Right lung (tissue), 10 donors: ENCODE data around the gene SPATA24. TPM values are rescaled to one million over a fixed set of nuclear protein-coding genes. Genes with fewer than 3 reads are reported as not detected.
"Not testable (repeated sequence)": the region's sequence is repeated elsewhere in the genome, so short reads cannot be mapped to it uniquely, and the experiment has no call there.

ENCODE experiments used
- DNase-seq, 2 donors: peaks; one replicate each; pipeline ENCODE4 v3.0.0-alpha.2; 2013
- long read RNA-seq, 8 donors: transcript quantifications; one replicate each; lab custom pipeline, GENCODE V29; 2026
- polyA plus RNA-seq, 5 donors: library from polyadenylated mRNA; unstranded; fragments of 120-200 nt; gene quantifications; one replicate each; pipeline versions ENCODE4 v1.2.1 to v1.2.3, GENCODE V29; 2013; ENCODE audit warnings: inconsistent platforms in 1 of 5, low replicate concordance in 1 of 5; ENCODE audit not compliant: insufficient read length in 5 of 5, insufficient read depth in 1 of 5

The SPATA24 gene
- 10 to 100 TPM in 2 of 5 donors, 1 to 10 TPM in 3; 8.5 to 11.9 (median 9.4) TPM for polyA plus RNA-seq
- long read RNA-seq, donor 1, transcript SPATA24-203 (4 exons, 646 nt): major isoform, 7 of 8 reads
- long read RNA-seq, donor 1, partial matches to known transcripts: 0 of 8 reads
- long read RNA-seq, donor 1, other reads (novel, unspliced or antisense): 0 of 8 reads
- long read RNA-seq, donor 2: 0 reads
- long read RNA-seq, donor 3, partial matches to known transcripts: 0 of 3 reads
- long read RNA-seq, donor 3, other reads (novel, unspliced or antisense): 0 of 3 reads
- long read RNA-seq, donor 4: 0 reads
- long read RNA-seq, donor 5, partial matches to known transcripts: 5 of 10 reads
- long read RNA-seq, donor 5, other reads (novel, unspliced or antisense): 0 of 10 reads
- long read RNA-seq, donor 6, partial matches to known transcripts: 9 of 12 reads
- long read RNA-seq, donor 6, other reads (novel, unspliced or antisense): 0 of 12 reads
- long read RNA-seq, donor 7, partial matches to known transcripts: 0 of 4 reads
- long read RNA-seq, donor 7, other reads (novel, unspliced or antisense): 0 of 4 reads
- long read RNA-seq, donor 8: 0 reads

GRCh38 chr5:139403787-139404483, at the start of gene SPATA24:
Gene SPATA24 (minus strand): TSS chr5:139404089. CDS start chr5:139404060, 29 bp downstream.
- DNase-seq: peak; percentile 98

DNA sequence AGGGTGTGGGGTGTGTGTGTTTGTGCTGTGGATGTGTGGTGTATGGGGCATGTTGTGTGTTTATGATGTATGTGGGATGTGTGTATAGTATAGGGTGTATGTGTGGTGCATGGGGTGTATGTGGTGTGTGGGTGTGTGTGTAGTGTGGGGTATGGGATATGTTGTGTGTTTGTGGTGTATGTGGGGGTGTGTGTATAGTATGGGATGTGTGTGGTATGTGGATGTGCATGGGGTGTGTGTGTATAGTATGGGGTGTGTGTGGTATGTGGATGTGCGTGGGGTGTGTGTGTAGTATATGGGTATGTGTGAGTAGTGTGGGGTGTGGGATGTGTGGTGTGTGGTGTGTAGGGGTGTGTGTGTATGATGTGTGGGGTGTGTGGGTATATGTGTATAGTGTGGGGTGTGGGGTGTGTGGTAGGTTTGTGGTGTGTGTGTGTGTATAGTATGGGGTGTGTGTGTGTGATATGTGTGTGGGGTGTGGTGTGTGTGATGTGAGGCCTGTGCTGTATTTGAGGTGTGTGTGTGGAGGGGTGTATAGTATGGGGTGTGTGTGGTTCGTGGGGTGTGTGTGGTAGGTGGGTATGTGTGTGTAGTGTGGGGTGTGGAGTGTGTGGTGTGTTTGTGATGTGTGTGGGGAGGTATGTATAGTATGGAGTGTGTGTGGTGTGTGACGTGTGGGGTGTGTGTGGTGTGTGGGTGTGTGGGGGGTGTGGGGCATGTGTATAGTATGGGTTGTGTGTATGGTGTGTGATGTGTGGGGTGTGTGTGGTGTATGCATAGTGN, 48.2 kb upstream of the SPATA24 start:
- no peak for DNase-seq

DNA sequence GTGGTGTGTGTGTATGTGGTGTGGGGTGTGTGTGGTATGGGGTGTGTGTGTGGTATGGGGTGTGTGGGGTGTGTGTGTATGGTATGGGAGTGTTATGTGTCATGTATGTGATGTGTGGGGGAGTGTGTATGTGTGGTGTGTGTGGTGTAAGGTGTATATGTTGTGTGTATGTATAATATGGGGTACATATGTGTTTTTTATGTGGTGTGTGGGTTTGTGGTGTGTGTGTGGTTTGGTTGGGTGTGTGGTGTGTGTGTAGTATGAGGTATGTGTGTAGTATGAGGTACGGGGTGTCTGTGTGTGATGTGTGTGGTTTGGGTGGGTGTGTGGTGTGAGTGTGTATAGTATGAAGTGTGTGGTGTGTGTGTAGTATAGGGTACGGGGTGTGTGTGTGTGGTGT, 47.3 kb upstream of the SPATA24 start:
- no peak for DNase-seq

GRCh38 chr5:139446956-139447779, 43.3 kb upstream of the SPATA24 start:
- no peak for DNase-seq

- peak in 1 of 2 donors; percentile 33 for DNase-seq
Measured at GRCh38 chr5:139445325-139446170, 41.7 kb upstream of the SPATA24 start.

- DNase-seq: no peak
Measured at GRCh38 chr5:139443831-139444453, 40.1 kb upstream of the SPATA24 start.

DNA sequence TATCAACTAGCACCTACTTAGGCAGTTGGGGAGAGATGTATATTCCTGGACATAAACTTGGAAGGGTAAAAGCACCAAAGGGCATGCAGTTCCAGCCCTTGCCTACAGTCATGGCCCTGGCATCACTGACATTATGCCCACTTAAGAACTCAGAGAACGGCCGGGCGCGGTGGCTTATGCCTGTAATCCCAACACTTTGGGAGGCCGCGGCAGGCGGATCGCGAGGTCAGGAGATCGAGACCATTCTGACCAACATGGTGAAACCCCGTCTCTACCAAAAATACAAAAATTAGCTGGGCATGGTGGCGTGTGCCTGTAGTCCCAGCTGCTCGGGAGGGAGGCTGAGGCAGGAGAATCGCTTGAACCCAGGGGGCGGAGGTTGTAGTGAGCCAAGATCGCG, 36.5 kb upstream of the SPATA24 start:
- DNase-seq: not testable (repeated sequence)

DNA sequence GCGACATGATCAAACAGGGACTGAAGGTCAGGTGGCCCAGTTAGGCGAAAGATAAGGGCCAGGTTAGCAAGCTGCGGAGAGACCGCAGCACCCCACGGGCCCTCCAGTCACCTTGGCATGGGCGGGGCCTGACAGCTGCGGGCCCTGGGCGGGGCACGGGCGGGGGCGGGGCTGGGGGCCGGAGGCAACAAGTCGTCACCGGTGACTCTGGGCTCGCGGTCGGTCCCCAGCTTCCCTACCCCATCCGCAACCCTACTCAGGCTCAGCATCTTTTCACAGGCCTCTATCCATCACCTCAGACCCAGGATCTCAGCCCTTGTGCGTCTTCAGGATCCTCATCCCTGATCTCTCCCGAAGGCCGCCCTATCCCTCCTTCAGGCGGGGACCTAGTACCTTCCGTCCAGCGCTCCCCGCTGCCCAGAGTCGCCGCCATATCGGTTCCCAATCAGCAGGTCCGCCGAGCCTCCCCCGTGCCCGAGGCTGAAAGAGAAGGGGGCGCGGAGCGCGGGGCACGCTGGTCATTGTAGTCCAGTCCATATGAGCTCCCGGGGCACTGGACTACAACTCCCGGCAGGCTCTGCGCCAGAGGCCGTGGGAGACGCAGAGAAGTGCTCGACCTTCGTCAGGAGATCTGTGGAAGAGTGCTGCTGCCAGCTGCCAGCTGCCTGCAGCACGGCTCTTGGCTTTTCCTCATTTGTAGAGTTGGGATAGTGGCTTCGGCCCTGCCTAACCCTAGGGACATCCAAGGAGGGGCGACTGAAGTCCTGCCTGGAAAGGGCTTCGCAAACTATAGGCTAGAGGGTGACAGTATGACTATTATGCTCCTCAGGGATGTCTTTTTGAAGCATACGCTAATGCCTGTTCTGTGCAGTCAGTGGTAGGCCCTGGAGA, 35.4 kb upstream of the SPATA24 start, which contains the start of gene DNAJC18:
Gene DNAJC18, minus strand, starts transcription at position 513 of the 891 bp plus-strand sequence. Its CDS starts 80 bp downstream, at position 433.
- peak; percentile 92 to 93 for DNase-seq

GRCh38 chr5:139438707-139439012, 34.8 kb upstream of the SPATA24 start:
- DNase-seq: no peak

GRCh38 chr5:139435676-139436075, 31.8 kb upstream of the SPATA24 start:
- DNase-seq: no peak

DNA sequence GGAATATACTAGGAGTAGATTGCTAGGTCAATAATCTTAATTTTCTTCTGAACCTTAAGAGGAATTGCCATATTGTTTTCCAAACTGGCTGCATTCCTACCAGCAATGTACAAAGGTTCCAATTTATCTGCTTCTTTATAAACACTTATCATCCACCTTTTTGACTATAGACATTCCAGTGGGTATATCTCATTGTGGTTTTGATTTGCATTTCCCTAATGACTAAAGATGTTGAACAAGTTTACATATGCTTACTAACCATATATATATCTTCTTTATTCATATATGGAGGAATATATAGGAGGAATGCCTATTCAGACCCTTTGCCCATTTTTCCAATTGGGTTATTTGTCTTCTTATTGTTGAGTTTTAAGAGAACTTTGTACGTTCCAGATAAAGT, 27.8 kb upstream of the SPATA24 start:
- no peak for DNase-seq

DNA sequence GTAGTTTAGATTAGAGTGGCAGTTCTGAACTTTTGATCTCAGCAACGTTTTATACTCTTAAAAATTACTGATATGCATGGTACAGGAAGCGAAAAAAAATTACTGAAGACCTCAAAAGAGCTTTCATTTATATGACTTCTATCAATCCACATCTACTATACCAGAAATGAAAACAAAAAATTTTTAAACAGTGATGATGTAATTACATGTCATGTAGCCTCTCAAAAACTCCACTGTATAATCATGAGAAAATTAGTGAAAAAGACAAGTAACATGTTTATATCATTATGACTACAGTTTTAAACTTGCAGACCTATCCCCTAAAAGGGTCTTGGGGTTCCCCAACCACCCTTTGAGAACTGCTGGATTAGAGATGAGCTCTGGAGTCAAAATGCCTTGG, 26.1 kb upstream of the SPATA24 start:
- no peak for DNase-seq

DNA sequence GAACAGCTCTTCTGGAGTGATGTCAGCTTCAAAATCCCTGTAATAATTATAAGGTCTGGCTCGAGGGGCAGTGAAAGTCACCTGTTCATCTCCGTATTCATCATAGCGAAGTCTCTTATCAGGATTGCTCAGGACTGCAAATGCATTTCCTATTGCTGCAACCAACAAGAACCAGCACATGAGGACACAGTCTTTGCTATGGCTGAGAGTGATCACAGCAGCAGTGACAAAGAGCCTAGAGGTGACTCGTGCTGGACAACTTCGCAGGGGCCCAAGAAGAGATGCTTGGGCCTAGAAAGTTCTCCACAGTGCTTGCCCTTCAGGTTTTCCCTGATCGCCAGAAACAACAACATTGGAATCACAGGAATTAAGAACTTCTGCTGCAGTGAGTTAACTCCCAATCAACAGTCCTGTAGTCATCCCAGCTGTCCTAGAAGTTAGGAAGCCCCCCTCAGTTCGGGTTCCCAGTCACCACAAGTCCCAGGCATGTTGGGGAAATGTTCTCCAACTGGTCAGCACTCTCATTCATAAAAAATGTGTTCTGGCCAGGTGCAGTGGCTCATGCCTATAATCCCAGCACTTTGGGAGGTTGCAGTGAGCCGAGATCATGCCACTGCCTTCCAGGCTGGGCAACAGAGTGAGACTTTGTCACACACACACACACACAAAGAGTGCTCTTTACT, 22.5 kb upstream of the SPATA24 start:
- DNase-seq: no peak

- DNase-seq: no peak
Measured at GRCh38 chr5:139425497-139425896, 21.6 kb upstream of the SPATA24 start.

- DNase-seq: peak; percentile 51 to 60
Measured at GRCh38 chr5:139422307-139422893, 18.5 kb upstream of the SPATA24 start.

DNA sequence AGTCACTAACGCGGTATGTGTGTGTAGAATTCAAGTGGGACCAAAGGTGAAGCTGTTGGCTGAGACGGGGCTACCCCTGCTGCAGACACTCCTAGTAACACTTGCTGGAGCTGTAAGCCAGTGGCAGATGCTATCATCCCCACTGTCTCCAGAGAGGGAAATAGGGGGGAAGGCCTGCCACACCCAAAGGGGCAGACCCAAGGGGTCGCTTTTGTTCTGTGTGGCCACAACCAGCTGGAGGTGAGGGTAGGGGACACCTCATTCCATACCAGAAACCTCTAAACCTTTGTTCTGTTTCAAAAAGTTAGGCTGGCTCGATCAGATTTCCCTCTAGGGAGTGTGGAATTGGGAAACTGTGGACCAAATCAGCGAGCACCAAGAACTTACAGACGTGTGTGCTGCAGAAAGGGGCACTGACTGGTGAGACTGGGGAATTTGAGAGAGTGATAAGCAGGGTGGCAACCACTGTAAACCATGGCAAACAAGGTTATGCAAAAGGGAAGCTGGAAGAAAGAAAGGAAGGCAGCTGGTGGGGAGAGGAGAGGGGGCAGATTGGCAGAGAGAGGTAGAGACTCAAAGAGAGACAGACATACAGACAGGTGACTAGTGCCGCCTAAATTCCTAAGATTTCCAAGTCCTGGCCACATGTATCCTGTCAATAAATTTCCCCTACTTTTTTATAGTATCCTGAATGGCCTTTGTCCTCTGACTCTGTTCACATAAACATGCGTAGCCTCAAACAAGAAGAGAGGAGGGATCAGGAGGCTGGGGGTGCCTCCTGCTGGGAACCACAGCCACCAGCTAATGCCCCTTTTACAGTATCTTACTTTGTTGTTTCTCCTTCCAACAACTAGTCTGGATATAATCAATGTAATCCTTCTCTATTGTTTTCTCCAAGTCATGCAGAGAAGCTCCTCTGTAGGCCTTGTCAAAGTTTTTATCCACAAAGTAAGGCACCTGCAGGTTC, 15.6 kb upstream of the SPATA24 start:
- DNase-seq: no peak
